Measurements from ENCODE around the gene HNRNPK.
A peak's percentile ranks its signal among the peaks of the same experiment; 100 is the strongest.

HNRNPK gene

DNA sequence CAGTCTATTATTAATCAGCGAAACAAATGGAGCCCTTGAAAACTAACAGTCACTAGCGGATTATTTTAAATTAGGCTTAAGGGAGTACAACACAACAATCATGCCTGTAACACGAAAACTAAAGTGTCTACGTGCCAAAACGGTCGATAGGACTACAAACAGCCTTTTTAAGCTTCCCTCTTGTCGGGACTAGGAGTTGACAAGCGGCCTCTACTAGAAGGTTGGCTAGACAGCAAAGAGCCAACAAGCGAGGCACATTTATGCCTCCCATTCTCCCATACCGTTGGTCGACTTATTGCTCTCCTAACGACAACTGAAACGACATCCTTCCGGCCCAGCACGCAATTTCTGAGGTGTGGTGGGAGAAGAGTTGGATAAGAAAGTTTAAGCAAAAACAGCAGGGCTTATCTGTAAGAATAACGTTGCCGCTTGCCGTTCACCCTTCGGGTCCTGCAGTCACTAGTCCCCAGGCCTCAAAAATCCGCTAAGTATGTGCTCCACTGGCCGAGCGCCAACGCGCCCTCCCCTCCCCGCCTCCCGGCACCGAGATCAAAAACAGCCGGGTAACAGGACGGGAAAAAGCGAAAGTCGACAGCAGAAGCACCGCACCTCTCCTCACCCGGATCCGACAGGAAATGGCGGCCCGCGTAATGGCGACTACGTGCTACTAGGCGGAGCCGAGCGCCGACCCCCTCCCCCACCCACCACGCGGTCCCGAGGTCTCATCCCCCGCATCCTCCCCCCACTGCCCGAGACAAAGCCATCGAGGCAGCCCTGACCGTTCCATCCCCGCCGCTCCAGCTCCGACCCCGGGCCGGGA is 813 bp downstream of the HNRNPK start:
- H3K4me3 ChIP-seq (ENCODE audit: low read depth, low read length) = peak overlapping the region; percentile 98
- TF ChIP-seq, protein P1, sequence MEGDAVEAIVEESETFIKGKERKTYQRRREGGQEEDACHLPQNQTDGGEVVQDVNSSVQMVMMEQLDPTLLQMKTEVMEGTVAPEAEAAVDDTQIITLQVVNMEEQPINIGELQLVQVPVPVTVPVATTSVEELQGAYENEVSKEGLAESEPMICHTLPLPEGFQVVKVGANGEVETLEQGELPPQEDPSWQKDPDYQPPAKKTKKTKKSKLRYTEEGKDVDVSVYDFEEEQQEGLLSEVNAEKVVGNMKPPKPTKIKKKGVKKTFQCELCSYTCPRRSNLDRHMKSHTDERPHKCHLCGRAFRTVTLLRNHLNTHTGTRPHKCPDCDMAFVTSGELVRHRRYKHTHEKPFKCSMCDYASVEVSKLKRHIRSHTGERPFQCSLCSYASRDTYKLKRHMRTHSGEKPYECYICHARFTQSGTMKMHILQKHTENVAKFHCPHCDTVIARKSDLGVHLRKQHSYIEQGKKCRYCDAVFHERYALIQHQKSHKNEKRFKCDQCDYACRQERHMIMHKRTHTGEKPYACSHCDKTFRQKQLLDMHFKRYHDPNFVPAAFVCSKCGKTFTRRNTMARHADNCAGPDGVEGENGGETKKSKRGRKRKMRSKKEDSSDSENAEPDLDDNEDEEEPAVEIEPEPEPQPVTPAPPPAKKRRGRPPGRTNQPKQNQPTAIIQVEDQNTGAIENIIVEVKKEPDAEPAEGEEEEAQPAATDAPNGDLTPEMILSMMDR (IDR thresholded peaks at IDR 0.05; ENCODE audit: borderline replicate concordance, insufficient read depth, low read depth, low read length) = no peak

DNA sequence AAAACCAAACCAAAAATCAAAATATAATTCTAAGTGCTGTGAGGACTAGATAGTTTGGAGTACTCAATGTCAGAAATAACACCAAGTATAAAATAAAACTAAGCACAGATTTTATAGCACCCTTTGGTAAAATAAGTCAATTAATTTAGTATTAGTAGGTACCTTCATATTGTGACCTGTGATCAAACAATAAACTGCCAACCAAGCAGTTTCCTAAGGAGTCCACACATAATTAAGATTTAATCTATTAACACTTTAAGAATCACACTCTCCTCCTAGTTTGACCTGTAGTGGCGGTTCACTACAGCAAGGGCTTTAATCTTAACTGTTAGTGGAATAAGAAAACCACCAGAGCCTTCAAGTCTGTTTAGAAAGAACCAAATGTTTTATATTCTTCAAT is 2.8 kb downstream of the HNRNPK start:
- TF ChIP-seq, protein P1 (IDR thresholded peaks at IDR 0.05; ENCODE audit: borderline replicate concordance, insufficient read depth, low read depth, low read length) = no peak
- H3K4me3 ChIP-seq (ENCODE audit: low read depth, low read length) = no peak overlapping the region

DNA sequence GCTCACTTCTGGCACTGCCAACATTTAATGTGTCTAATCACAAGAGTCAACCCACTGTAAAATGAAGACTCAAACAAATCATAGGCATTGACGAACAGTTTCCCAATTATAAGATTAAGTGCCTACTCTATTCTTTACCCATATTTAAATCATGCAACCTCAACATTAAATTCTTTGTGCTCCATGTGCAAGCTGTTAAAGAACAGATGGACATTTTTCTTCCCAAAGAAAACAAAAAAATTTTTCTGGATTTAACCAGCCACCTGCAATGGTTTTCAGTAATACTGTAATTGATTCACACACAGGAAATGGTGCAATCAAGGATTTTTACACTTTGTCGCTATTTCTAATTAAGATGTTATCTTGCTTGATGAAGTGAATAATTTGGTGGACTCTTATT is 3.6 kb downstream of the HNRNPK start:
- H3K4me3 ChIP-seq (ENCODE audit: low read depth, low read length) = no peak overlapping the region
- TF ChIP-seq, protein P1 (IDR thresholded peaks at IDR 0.05; ENCODE audit: borderline replicate concordance, insufficient read depth, low read depth, low read length) = no peak

DNA sequence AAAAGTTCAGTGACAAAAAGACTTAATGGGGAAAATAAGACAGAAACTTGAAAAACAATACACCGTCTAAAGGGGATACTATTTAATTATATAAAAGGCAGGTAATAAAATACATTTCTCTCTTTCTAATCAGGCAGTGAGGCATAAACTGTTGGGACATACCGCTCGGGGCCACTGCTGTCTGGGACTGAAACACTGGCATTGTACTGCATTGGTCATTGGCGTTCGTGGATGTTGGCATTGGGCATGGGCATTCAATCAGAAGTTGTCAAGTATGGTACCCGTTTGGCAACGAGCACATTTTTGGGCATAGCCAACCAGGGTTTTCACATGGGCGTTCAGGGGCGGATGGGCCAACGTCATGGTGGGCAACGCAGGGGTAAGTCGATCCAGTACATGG is 4.7 kb downstream of the HNRNPK start:
- H3K4me3 ChIP-seq (ENCODE audit: low read depth, low read length) = no peak overlapping the region
- TF ChIP-seq, protein P1 (IDR thresholded peaks at IDR 0.05; ENCODE audit: borderline replicate concordance, insufficient read depth, low read depth, low read length) = no peak

DNA sequence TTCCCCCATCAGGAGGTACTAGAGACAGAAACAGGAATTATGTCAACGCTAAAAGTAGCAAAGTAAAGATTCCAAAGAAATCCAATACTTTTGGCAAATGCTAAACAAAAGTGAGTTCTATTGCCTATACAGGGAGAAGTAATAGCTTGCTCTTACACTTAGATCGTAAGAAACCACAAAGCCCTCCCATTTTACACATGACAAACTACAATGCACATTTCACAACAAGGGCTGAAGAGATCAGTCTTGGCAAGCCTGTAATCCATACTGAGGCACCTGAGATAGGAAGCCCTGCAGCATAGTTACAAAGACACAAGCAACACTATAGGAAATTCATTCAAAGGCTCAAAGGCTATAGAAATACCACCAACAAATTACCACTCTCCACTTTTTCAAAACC is 7.7 kb downstream of the HNRNPK start:
- TF ChIP-seq, protein P1 (IDR thresholded peaks at IDR 0.05; ENCODE audit: borderline replicate concordance, insufficient read depth, low read depth, low read length) = no peak
- no peak overlapping the region for H3K4me3 ChIP-seq (ENCODE audit: low read depth, low read length)

DNA sequence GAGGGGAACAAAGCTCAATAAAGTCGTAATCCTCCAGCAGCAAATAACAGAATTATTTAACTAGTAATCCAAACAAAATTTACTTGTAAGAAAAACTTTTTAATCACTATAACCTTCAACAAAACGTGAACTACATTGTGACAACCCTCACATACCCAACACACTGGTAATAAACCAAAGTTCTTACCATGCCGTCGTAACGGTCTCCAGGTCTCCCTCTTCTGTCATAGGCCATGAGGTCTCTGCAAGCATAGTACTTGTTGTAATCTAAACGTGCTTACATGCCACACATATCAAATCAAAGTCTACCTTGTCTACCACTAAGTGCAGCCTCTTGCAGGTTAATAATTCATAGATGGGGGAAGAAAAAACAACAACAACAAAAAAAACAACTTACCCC is 8.5 kb downstream of the HNRNPK start:
- H3K4me3 ChIP-seq (ENCODE audit: low read depth, low read length) = no peak overlapping the region
- TF ChIP-seq, protein P1 (IDR thresholded peaks at IDR 0.05; ENCODE audit: borderline replicate concordance, insufficient read depth, low read depth, low read length) = no peak

DNA sequence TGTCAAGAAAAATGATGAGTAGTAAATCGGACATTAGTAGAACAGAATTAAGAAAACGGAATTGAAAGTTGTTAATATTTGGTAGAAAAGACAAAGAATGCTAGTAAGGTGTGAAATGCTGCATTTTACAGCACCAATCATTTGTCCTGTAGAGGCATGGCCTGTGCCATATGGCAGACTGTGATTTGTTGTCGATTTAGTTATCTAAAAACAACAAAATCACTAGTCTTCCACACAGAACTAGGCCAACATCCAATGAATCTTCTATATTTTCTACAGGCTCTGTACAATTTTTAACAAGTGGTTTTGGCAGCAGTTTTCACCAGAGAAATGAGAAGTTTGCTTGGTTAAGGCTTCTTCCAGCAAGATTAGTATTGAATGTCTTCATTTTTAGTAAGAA is 10.4 kb downstream of the HNRNPK start:
- H3K4me3 ChIP-seq (ENCODE audit: low read depth, low read length) = no peak overlapping the region
- TF ChIP-seq, protein P1 (IDR thresholded peaks at IDR 0.05; ENCODE audit: borderline replicate concordance, insufficient read depth, low read depth, low read length) = no peak

Data from GM12875 (cell line).